T-helper 9 cell (primary cell): Measurements from ENCODE around the gene VASH2.
"Not testable (repeated sequence)": the region's sequence is repeated elsewhere in the genome, so short reads cannot be mapped to it uniquely, and the experiment has no call there.

ENCODE experiments used
- DNase-seq: peaks from one replicate; pipeline ENCODE4 v3.0.0-alpha.2; 2020

VASH2 gene

DNA sequence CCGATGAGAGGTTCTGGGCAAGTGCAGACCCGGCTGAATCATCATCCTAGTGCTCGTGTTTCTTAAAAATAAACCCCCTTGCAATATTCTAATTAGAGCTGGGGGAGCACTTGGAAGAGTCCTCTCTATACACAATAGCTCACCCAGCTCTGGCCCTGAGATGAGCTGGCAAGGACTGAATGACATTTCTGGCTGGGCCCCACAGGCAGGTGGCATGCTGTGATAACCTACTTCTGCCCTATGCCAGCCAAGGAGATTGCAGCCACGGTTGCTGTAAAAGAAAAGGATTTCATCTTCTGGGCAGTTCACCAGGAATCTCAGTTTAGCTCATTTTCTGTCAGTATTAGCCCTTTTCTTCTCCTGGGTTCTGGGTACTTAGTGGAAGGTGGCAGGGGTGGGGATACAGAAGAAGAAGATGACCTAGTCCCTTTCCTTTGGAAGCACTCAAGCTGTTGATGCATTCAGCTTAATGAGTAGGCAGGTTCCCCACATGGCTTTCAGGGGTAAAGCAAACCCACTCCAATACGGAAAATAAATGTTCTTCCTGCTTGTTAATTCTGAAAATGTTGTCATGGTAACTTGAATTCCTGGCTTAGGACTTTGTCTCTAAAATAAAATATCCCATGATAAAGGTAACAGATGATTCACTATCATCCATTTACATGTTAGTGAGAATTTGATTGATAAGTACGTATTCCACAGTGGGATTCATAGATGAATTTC lies 32.2 kb downstream of the VASH2 start:
- DNase-seq, result no peak

DNA sequence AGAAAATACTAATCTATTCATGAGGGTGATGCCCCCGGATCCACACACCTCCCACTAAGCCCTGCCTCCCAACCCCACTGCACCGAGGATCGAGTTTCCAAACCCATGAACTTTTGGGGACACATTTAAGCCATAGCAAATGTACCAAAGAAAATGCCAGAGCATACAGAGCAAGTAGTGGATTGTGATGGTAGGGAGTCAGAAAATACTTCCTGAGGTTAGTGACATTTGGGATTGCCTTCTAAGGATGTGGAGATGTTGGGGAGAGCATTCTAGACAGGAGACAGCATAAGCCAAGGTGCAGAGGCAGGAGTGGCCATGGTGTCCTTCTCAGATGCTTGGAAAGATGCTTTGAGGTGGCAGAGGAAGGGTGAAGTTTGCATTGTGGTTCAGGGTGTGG lies 33.1 kb downstream of the VASH2 start:
- no peak for DNase-seq

DNA sequence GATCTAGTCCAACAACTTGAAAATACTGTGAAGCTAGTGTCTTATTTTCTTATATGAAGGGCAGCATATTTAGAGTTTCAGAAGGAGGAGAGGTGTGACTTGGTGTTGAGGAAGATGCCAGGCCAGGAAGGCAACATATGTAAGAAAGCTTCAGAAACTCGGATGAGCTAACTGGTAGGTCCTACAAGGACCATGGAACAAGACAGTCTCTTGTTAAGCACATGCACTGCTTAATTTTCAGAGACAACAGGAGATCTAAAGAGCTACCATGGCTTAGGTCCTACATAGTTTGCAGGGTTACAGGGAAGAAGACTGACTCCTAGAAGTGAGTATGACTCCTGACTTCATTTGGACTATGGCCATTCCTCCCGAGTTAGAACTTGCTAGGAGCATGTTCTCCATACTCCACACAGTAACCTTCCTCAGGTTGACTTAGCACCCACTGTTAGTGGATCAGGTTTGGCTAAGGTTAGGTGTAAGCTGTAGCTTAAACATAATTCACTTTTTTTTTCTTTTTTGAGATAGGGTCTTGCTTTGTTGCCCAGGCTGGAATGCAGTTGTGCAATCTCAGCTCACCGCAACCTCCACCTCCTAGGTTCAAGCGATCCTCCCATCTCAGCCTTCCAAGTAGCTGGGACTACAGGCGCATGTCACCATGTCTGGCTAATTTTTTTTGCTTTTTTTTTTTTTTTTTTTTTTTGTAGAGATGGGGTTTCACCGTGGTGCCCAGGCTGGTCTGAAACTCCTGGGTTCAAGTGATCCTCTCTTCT lies 34.4 kb downstream of the VASH2 start:
- no peak for DNase-seq

DNA sequence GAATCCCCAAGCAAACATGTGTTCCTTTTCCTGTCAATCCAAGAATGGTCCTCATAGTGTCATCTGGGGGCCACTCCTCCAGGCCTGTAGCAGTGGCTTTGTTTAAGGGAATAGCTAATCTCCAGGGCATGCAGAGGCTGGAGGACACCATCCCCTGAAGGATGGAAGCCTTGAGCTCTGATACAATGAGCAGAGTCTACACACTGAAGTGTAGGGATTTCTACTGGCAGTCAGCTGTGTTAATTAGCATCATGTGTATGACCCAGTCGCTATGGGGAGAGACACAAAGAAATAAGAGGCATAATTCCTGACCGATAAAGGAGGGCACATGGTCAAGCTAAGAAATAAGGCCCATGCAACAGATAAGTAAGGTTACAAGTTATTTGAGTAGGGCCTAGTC lies 36.2 kb downstream of the VASH2 start:
- DNase-seq, result no peak

DNA sequence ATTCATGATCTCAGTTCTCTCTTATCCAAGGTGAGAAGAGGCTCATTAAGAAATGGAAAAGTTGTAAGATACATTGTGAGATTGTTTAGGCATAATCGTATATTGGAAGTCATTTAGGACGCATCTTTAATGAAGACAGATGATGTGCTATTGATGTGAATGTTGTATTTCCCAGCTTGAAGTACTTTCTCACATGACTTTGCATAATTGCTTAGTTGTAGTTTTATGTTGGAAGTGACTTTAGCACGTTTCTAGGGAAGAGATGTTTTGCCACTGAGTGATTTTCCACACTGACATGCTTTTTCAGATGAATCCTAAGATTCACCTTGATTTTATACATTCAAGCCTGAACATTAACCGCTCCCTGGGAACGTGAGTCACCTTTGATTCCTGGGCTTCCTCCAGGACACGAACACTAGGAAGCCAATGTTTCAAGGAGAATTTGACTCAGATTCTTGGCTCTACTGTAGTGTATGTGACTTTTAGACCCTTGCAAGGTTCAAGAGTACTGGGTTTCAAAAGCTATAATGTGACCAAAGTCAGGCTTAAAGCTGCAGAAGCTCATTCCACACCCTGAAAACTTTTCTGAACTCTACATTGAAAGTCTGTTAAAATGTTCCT lies 37.5 kb downstream of the VASH2 start:
- DNase-seq, result no peak

DNA sequence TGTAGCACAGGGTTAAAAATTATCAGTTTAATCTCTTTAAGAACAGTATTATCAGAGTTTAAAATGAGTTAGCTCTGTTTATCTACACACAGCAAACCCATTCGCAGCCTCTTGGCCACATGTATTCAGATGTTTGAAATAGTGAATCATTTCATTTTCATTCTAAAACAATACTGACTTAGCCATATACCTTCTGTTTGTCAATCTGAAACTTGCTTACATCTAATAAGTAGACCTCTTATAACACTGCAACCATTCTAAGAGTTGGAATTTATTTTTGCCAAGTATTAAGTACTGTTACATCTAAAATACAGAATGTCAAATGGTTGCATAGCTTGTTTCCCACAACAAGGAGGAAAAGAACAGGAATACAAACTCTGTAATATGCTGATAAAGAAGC lies 39.9 kb downstream of the VASH2 start:
- no peak for DNase-seq

DNA sequence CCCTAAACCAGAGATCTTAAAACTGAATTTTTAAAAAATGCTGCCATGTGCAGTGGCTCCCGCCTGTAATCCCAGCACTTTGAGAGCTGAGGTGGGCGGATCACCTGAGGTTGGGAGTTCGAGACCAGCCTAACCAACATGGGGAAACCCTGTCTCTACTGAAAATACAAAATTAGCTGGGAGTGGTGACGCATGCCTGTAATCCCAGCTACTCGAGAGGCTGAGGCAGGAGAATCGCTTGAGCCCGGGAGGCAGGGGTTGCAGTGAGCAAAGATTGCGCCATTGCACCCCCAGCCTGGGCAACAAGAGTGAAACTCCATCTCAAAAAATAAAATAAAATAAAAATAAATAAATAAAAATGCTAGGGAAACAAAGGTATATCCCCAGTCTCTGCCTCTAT lies 43.6 kb downstream of the VASH2 start:
- DNase-seq, result not testable (repeated sequence)

DNA sequence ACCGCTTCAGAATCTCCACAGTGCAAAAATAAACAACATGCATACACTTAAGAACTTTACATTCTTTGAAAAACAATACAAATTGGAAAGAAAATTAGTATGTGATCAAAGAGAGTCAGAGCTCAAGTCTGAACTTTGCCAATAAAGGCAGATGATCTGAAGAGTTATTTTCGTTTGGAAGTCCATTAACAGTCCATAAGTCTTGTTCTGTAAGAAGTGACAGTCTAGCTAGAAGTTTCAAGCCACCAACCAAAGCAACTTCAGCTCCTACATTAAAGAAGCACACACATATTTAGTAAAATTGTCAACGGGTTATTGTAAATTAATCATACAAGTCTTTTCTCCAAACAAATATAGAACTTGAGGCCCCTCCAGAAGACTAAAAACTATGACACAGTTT lies 44.6 kb downstream of the VASH2 start:
- DNase-seq, result no peak

DNA sequence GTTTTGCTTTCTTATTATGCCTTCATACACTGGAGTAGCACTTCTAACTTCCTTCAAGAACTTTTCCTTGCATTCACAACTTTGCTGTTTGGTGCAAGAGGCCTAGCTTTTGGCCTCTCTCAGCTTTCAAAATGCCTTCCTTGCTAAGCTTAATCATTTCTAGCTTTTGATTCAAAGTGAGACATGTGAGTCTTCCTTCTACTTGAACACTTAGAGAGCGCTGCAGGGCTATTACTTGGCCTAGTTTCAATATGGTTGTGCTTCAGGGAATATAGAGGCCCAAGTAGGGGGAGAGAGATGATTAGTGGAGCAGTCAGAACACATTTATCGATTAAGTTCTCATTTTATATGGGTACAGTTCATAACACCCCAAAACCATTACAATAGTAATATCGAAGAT lies 52.9 kb downstream of the VASH2 start:
- no peak for DNase-seq

DNA sequence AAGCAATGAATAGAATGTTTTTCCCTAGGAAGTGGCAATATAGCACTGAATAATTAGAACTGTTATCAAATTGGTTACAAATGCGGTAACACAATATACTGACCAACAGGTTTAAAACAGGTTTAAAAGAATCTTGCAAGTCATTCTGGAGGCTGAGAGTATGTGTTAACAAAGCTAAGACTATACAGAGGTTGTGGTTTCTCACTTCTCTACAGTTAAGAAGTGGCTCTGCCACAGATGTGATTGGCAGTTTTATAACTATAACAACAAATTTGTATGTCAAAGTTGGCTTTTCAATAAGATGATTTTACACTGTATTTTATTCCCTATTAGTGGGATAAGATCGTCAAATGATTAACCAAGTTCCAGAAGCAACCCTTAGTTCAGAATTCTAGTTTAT lies 58.2 kb downstream of the VASH2 start:
- no peak for DNase-seq

DNA sequence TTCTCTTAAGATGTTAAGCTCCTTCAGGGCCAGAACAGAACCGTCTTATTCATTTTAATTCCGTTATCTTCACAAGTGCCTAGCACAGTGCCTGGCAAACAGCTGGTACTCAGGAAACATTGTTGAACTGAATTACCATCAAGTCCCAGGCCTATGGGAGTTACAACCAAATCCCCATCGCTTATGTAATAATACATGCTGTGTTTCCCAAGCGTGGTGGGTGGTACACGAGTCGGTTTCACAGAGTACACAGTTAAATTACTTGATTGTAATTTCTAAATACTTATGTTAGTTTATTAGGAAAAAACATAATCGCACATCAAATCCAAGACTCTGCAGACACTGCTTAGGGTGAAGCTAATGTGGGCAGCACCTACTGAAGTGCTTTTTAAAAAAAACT lies 64.3 kb downstream of the VASH2 start:
- no peak for DNase-seq

DNA sequence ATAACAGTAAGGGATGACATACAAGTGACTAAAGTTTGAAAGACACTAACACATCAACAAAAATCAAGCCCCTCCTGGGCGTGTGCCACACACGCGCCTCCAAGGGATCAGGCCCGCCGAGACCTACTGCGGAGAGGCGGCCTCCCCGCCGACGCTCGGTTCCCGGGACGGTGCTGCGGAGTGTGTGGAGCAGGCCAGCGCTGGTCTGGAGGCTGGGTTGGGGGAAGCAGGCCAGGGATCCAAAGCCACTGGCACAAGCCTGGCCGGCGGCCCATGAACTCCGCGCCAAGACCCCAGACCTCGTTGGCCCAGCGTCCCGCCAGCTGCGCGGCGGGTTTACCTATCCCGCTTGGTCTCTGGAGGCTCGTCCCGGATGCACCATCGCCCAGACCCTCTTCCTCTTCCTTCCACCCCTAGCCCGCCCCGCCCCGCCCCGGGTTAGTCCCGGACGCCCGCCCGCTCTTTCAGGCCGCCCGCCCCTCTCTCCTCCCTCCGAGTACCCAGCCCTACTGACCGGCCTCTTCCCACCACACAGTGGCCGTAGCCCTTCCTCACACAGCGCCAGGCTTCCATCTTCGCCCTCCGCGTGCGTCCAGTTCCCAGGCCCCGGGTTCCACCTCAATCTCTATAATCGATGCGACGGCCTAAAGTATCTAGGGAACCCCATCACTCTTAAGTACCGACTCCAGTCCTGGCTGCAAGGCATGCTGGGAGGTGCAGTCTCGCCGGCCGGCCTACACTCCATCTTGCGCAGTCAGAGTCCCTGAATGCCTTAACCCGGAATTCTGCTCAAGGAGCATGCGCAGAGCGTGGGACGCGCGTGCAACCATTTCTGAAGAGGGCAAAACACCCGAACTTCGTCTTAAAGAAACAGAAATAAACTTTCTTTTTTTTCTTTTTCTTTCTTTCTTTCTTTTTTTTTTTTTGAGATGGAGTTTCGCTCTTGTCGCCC lies 65.0 kb downstream of the VASH2 start, which contains the start of gene ANGEL2:
Gene ANGEL2 (minus strand): TSS at position 769 of the 952 bp plus-strand sequence. CDS start 196 bp downstream, at position 573.
- DNase-seq, result peak; percentile 89

DNA sequence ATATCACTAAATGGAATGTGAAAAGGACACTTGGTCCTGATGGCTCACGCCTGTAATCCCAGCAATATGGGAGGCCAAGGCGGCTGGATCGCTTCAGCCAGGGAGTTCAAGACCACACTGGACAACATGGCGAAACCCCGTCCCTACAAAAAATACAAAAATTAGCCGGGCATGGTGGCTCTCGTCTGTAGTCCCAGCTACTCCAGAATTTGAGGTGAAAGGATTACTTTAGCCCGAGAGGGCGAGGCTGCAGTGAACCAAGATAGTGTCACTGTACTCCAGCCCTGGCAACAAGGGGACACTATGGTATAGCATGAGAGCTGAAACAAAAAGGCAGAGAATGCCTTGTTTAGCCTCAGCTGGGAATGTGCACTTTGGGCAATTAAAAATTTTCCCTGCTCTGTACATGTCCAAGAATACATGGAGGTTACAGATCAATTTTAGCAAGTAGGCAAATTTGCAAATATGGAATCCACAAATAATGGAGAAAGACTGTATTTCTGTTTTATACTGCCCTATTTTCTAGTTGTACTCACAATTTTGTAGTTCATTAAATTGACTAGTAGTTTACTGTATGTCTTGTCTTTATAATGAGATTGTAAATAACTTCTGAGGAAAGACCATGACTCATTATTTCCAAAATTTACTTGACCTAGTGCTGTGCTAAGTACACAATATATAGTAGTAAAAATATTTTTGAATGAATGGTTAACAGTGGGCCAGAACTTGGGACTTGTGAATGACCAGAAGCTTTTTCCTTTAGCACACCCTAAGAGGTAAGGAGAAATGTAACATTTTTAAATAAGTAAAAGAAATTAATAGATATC lies 67.3 kb downstream of the VASH2 start:
- DNase-seq, result no peak

DNA sequence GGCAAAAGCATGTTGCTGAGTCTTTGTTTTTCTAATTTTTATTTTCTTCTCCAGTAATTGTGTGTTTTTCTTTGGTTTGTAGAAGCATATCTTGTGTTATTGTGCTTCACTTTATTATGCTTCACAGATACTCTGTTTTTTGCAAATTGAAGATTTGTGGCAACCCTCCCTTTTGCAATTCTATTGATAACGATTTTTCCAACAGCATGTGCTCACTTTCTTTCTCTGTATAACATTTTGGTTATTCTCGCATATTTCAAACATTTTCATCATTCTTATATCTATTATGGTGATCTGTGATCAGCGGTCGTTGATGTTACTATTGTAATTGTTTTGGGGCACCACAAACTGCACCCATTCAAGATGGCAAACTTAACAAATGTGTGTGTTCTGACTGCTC lies 69.1 kb downstream of the VASH2 start:
- no peak for DNase-seq

DNA sequence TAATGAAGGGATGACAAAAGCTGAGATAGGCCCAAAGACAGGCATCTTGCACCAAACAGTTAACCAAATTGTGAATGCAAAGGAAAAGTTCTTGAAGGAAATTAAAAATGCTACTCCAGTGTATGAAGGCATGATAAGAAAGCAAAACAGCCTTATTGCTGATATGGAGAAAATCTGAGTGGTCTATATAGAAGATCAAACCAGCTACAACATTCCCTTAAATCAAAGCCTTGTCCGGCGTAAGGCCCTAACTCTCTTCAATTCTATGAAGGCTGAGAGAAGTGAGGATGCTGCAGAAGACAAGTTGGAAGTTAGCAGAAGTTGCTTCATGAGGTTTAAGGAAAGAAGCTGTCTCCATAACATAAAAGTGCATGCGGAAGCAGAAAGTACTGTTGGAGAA lies 69.7 kb downstream of the VASH2 start:
- no peak for DNase-seq

DNA sequence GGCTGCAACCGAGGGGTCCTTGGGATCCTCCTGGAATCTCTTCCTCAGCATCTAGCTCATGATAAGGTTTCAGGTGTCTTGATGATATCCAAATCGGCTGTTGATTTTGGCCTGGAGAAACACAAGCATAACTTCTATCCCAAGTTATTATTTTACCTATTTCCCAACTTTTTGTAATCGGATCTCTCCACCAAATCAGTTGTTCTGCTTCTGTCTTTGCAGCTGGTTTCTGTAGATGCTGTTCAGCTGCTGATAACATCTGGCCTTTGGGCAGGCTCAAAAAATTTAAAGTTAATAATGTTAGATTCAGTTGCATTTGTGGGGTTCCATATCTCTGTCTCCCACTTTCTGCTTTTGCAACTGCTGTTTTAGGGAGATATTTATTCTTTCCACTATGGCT lies 76.7 kb downstream of the VASH2 start:
- DNase-seq, result not testable (repeated sequence)

DNA sequence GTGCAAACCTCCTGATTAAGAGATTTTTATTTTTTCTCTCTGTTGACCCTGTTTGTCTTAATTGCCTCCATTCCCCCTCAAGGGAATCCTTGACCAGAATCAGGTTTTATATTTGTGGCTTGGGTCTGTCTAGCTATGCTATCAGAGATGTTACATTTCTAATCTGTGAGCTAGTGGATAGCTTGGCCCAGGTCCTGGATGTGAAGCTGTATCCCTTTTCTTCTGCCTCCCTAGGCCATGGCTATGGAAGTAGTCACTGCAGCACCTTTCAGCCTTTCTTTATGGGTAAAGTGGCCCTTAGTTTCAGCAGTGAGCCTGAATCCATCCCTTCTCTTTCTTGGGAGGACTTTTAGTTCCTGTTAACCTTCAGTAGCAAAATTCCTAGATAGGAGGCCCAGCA lies 82.3 kb downstream of the VASH2 start:
- no peak for DNase-seq

DNA sequence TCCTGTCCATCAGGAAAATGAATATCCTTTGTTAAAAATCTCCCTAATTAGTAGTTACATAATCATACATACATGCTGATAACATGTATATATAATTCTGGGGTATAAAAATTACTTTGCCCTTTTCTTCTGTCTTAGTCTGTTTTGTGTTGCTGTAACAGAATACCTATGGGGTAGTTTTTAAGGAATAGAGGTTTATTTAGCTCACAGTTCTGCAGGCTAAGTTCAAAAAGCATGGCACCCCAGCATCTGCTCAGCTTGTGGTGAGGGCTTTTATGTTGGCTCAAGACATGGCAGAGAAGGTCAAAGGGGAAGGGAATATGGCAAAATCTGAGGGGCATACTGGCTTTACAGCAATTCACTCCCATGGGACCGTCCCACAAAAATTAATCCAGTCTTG lies 84.4 kb downstream of the VASH2 start:
- DNase-seq, result no peak

DNA sequence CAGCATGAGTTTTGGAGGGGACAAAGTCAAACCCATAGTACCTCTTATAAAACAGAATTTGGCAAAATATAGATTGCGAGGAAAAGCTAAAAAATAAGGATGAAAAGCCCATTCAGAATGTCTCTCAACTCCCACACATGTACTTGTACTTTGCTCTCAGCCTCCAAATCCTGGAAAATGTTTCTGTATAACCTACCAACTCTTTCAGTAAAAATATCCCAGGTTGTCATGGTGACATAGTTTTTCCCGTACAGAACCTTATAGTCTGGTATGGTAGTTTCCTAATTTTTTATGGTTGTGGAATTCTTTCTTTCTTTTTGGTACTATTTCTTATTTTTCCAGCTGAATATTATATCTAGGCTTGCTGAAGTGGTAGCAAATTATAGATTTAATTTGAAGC lies 85.2 kb downstream of the VASH2 start:
- DNase-seq, result no peak
